Medulla oblongata (tissue), 1 donor: ENCODE results near the gene C10orf53.
"Not testable (repeated sequence)": the region's sequence is repeated elsewhere in the genome, so short reads cannot be mapped to it uniquely, and the experiment has no call there.

Experiments used
- DNase-seq: peaks from one replicate; pipeline ENCODE4 v3.0.0-alpha.2; 2015; ENCODE audit errors: extremely low spot score

Gene C10orf53

GRCh38 chr10:49652421-49653272, 26.8 kb upstream of the C10orf53 start:
- DNase-seq = no peak

- no peak for DNase-seq
Observed at GRCh38 chr10:49653273-49653929, 26.1 kb upstream of the C10orf53 start.

GRCh38 chr10:49654036-49654693, 25.3 kb upstream of the C10orf53 start:
- DNase-seq = no peak

GRCh38 chr10:49655099-49655498, 24.4 kb upstream of the C10orf53 start:
- DNase-seq = no peak

GRCh38 chr10:49656845-49657493, 22.5 kb upstream of the C10orf53 start:
- no peak for DNase-seq

- DNase-seq = no peak
Observed at GRCh38 chr10:49657606-49658005, 21.8 kb upstream of the C10orf53 start.

GRCh38 chr10:49661140-49661856, 18.2 kb upstream of the C10orf53 start:
- DNase-seq = no peak

- no peak for DNase-seq
Observed at GRCh38 chr10:49662169-49662830, 17.2 kb upstream of the C10orf53 start.

GRCh38 chr10:49663596-49663995, 15.9 kb upstream of the C10orf53 start:
- no peak for DNase-seq

GRCh38 chr10:49664006-49664841, 15.2 kb upstream of the C10orf53 start:
- no peak for DNase-seq

- DNase-seq = no peak
Observed at GRCh38 chr10:49664842-49665355, 14.6 kb upstream of the C10orf53 start.

- DNase-seq = no peak
Observed at GRCh38 chr10:49666054-49666615, 13.3 kb upstream of the C10orf53 start.

GRCh38 chr10:49666685-49667084, 12.8 kb upstream of the C10orf53 start:
- no peak for DNase-seq

- DNase-seq = no peak
Observed at GRCh38 chr10:49667991-49668390, 11.5 kb upstream of the C10orf53 start.

- DNase-seq = no peak
Observed at GRCh38 chr10:49668684-49669083, 10.8 kb upstream of the C10orf53 start.

GRCh38 chr10:49678827-49679479, 498 bp upstream of the C10orf53 start:
- no peak for DNase-seq

- DNase-seq = not testable (repeated sequence)
Observed at GRCh38 chr10:49682449-49682848, 3.0 kb downstream of the C10orf53 start.

- DNase-seq = no peak
Observed at GRCh38 chr10:49682879-49683278, 3.4 kb downstream of the C10orf53 start.

GRCh38 chr10:49686651-49687050, 7.2 kb downstream of the C10orf53 start:
- DNase-seq = no peak
